ENCODE results near the gene HOXA6.

Gene HOXA6

GRCh38 chr7:27137640-27138315, 9.8 kb downstream of the HOXA6 start:
- no peak for DNase-seq

GRCh38 chr7:27134392-27134791, 13.2 kb downstream of the HOXA6 start:
- DNase-seq, result no peak

- DNase-seq, result no peak
Observed at GRCh38 chr7:27133409-27134231, 14.0 kb downstream of the HOXA6 start.

GRCh38 chr7:27132978-27133377, 14.6 kb downstream of the HOXA6 start:
- DNase-seq, result no peak

- DNase-seq, result no peak
Observed at GRCh38 chr7:27132214-27132613, 15.4 kb downstream of the HOXA6 start.

GRCh38 chr7:27131390-27131819, 16.2 kb downstream of the HOXA6 start:
- DNase-seq, result no peak

- peak; percentile 77 for DNase-seq
Observed at GRCh38 chr7:27130540-27131389, 16.8 kb downstream of the HOXA6 start, which contains the start of gene HOXA4. Gene HOXA4, minus strand, starts transcription at chr7:27130757. Its CDS starts 24 bp downstream, at chr7:27130733.

- no peak for DNase-seq
Observed at GRCh38 chr7:27129729-27130539, 17.6 kb downstream of the HOXA6 start.

- DNase-seq, result no peak
Observed at GRCh38 chr7:27128776-27129728, 18.5 kb downstream of the HOXA6 start.

GRCh38 chr7:27128034-27128433, 19.5 kb downstream of the HOXA6 start:
- DNase-seq, result no peak

GRCh38 chr7:27126596-27127327, 20.8 kb downstream of the HOXA6 start:
- no peak for DNase-seq

GRCh38 chr7:27125986-27126394, 21.6 kb downstream of the HOXA6 start:
- no peak for DNase-seq

GRCh38 chr7:27124902-27125689, 22.5 kb downstream of the HOXA6 start:
- DNase-seq, result no peak

GRCh38 chr7:27124096-27124901, 23.3 kb downstream of the HOXA6 start:
- DNase-seq, result no peak

- DNase-seq, result no peak
Observed at GRCh38 chr7:27123477-27124053, 24.0 kb downstream of the HOXA6 start.

- no peak for DNase-seq
Observed at GRCh38 chr7:27123007-27123476, 24.5 kb downstream of the HOXA6 start.

GRCh38 chr7:27122077-27122910, 25.3 kb downstream of the HOXA6 start:
- no peak for DNase-seq

Data from activated naive CD4-positive, alpha-beta T cell treated with Interleukin-2 at 50 U/mL for 16 hours (primary cell).